ENCODE measurements around the gene PALM.
"Not testable (repeated sequence)": the region's sequence is repeated elsewhere in the genome, so short reads cannot be mapped to it uniquely, and the experiment has no call there.

Gene PALM

DNA sequence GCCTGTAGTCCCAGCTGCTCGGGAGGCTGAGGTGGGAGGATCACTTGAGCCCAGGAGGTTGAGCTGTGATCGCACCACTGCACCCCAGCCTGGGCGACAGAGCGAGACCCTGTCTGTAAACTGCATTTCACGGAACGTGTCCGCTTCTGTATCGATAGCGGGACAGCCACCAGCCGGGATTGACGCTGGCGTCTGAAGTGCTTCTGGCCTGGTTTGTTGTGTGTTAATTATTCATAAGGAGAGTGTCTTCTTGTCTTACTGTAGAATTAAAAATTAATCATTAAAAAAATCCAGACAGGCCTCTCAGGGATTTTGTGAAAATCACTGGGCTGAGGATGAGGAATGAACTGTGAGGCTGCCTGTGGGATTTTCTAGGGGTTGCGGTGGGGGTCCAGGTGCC is 26.0 kb downstream of the PALM start:
- DNase-seq = no peak

DNA sequence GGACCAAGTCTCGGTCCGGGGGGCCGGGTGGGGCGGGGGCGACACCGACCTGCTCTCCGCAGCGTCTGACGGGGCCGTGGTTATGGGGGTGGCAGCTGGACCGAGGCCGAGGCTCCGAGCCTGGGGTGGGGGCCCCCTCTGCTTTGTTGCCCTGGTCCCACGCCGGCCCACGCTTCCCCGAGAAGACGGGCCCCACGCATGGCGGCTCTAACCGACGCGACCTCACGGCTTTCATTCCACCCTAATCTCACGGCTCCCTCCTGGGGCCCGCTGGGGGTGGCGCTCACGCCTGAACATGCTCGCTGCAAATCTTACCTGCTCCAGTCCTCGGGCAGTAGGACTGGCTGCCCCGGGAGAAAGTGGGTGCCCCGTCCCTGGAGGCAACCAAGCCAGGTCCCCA is 27.4 kb downstream of the PALM start:
- DNase-seq = no peak

DNA sequence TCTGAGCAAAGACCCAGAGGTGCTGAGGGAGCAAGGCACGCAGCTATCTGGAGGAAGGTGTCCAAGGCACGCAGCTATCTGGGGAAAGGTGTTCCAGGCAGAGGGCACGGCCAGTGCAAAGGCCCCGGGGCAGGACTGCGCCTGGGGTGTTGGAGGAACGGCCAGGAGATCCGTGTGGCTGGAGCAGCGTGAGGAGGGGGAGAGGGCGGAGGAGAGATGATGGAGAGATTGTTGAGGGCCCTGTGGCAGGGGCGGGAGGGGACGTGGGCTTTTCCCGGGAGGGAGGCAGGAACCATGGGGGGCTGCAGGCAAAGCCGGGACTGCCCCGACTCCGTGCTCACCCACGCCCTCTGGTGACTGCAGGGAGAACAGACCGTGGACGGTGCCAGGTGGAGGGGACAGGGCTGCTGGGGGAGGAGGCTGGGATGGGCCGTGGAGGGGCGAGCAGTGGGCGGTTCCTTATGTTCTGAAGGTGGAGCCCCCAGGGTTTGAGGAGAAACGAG is 28.9 kb downstream of the PALM start:
- peak; percentile 24 for DNase-seq

- DNase-seq = no peak
These were observed 29.9 kb downstream of the PALM start for GRCh38 chr19:738509-739128.

DNA sequence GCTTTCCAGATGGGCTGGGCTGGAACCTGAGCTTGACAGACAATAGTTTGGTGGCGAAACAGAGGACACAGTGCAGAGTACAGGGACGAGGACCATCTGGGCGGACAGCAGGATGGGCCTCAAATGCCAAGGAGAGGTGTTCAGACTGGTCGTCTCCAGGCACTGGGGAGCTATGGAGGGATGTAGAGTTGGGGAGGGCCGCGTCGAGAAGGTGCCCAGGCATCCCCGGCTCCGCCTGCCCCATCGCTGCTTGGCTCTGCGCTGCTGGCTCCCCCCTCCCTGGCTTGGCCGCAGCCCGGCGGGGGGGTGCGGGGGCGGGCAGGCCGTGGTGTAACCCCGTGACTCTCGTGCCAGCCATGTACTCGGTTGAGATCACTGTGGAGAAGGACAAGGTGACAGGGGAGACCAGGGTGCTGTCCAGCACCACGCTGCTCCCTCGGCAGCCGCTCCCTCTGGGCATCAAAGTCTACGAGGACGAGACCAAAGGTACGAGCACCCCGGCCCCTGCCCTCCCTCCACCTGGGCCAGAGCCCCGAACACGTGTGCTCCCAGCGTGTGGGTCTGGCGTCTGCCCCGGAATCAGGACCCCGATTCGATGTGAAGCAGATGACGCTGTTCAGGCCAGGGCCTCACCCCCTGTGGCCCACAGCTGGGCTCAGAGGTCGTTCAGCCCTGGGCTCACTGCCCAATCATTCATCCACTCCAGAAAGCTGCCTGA is 31.4 kb downstream of the PALM start:
- DNase-seq = no peak

DNA sequence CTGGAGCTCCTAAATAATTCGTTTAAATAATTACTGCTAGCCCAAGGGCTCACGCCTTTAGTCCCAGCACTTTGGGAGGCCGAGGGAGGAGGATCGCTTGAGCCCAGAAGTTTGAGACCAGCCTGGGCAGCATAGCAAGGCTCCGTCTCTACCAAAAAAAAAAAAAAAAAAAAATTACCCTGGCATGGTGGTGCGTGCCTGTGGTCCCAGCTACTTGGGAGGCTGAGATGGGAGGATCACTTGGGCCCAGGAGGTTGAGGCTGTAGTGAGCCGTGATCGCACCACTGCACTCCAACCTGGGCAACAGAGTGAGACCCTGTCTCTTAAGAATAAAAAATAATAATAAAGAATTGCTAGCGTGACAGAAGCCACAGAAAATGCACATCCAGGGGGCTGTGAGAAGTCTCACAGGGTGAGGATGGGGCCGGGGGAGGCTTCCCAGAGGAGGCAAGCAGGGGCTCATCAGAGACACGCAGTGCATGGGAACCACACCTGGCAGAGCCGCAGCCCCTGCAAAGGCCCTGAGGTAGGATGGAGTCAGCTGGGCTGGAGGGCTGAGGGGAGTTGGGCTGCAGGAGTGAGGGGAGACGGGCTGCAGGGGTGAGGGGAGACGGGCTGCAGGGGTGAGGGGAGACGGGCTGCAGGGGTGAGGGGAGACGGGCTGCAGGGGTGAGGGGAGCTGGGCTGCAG is 32.2 kb downstream of the PALM start:
- not testable (repeated sequence) for DNase-seq

DNA sequence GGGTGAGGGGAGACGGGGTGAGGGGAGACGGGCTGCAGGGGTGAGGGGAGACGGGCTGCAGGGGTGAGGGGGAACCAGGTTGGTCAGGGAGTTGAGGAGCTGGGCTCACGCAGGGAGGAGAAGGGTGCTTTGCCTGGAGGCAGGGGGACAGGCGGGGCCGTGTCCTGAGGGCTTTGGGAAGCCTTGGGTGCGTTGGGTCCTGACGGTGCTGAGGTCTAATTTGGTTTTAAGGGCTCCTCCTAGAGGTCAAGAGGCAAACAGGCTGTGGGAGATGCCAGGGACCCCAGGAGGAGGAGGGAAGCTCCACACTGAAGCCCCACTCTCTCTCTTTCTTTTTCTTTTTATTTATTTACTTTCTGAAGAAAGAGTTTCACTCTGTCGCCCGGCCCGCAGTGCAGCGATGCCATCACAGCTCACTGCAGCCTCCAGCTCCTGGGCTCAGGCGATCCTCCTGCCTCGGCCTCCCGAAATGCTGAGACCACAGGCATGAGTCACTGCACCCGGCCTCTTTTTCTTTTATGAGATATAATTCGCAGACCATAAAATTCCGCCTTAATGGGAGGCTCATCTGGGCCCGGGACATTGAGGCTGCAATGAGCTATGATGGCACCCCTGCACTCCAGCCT is 32.9 kb downstream of the PALM start:
- no peak for DNase-seq

DNA sequence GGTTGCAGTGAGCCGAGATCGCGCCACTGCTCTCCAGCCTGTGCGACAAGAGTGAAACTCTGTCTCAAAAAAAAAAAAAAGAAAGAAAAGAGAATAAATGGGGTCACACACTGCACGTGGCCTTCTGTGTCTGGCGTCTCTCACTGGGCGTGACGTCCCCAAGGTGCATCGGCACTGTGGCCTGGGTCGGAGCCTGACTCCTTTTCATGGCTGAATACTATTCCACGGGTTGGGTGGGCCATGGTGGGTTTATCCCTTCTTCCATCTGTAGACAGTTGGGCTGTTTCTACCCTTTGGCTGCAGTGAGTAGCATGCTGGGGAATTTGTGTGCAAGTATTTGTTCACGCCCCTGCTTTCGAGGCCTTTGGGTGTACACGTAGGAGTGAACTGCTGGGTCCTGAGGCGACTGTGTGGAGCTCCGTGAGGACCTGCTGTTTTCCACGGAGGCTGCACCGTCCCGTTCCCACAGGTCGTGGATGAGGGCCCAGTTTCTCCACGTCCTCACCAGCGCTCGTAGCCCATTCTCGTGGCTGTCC is 33.9 kb downstream of the PALM start:
- no peak for DNase-seq

- DNase-seq = peak; percentile 52
These were observed 34.5 kb downstream of the PALM start for GRCh38 chr19:743168-743687.

DNA sequence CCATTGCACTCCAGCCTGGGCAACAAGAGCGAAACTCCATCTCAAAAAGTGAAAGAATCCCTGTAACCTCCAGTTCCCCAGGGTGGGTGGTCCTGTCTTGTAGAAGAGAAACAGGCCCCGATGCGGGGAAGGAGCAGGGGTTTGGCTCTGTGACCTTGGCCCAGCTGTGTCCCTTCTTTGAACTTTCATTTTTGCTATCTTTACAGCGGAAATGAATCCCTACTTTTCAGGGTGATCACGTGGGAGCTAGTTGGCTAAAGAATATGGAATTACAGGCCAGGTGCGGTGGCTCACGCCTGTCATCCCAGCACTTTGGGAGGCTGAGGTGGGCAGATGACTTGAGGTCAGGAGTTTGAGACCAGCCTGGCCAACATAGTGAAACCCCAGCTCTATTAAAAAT is 36.4 kb downstream of the PALM start:
- not testable (repeated sequence) for DNase-seq

GRCh38 chr19:746208-746819 is 37.6 kb downstream of the PALM start:
- DNase-seq = no peak

GRCh38 chr19:746956-747355 is 38.2 kb downstream of the PALM start:
- no peak for DNase-seq

DNA sequence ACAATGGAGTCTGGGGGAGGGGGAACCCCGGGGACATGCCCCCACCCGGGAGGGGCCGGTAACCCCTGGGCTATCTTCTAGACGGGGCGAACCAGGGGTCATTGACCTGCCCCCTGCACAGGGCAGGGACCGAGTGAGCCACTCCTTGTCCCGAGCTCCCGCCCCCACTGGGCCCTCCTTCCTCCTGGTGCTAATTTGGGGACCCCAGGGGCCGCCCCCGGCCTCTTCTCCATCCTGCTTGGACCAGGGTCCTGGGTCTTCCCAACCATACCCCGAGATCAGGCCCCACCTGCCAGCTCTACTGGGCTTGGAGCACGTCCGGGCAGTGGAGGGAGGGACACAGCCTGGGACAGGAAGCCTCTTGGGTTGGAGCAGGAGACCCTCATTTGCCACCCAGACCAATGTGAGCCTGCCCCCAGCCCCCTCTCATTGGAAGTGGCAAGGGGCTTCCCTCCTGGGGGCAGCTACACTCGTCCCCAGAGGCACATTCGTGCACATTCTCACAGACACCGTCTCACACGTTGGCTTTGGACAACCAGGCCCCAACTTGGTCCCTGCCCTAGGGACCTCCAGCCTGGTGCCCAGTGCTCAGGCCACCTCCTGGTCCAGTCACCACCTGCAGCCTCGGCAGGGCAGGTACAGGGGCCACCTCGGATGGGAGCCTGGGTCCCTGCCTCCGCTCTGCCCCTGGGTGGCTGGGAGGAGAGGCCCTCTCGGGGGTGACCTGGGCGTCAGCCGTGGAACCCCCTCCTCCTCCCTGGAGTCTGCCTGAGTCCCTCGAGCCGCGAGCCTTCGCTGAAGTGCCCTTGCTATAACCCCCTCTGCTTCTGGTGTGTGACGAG is 38.9 kb downstream of the PALM start:
- no peak for DNase-seq

DNA sequence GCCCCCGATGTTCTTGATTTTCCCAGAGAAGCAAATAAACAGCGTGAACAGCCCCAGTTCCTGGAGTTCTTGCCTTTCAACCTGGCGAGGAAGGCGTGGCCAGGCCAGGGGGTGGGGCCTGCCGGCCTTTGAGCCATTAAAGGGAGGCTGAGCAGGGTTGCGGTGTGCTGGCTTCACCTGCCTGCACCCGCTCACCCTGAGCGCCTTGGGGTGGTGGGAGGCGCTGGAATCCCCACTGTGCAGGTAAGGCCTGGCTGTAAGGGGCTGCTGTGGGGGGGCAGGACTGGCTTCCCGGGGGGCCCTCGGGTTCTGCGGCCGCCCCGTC is 39.5 kb downstream of the PALM start:
- DNase-seq = no peak

GRCh38 chr19:749811-750210 is 41.1 kb downstream of the PALM start:
- no peak for DNase-seq

DNA sequence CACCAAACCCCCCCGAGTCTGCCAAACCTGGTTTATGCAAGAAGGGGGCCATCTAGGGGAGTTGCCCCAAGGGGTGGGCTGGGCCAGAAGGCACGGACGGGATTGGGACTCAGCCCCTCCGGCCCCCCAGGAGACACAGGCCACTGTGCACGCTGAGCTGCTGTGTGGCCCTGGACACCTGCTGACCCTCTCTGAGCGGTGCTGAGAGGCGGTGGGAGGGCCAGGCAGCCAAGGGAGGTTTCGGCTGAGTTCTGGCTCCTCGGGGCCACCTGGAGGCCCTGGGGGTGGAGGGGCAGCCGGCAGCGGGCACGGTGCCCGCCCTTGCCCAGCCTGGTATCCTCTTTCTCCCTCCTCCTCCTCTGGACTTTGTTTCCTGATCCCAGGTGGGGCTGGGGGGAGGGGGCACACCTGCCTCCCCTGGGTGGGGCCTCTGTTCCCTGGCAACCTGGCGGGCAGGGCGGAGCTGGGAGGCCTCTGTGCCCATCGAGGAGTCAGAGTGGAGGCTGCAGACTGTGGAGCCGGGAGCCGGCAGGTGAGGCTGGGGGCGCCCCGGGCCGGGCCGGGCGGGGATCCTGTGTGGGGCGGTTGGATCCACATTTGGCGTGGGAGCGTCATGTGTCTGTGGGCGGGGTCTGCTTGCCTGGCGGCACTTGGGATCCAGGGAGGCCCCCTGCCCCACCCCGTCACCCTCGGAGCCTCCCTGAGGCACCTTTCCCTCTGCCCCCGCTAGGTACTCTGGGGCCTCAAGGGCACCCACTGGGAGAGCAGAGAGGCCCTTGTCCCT is 42.1 kb downstream of the PALM start, which contains the start of gene MISP:
TSS of gene MISP (plus strand) at position 473 of the 784 bp plus-strand sequence. CDS start 5,835 bp downstream, outside the sequence.
- peak; percentile 90 for DNase-seq

DNA sequence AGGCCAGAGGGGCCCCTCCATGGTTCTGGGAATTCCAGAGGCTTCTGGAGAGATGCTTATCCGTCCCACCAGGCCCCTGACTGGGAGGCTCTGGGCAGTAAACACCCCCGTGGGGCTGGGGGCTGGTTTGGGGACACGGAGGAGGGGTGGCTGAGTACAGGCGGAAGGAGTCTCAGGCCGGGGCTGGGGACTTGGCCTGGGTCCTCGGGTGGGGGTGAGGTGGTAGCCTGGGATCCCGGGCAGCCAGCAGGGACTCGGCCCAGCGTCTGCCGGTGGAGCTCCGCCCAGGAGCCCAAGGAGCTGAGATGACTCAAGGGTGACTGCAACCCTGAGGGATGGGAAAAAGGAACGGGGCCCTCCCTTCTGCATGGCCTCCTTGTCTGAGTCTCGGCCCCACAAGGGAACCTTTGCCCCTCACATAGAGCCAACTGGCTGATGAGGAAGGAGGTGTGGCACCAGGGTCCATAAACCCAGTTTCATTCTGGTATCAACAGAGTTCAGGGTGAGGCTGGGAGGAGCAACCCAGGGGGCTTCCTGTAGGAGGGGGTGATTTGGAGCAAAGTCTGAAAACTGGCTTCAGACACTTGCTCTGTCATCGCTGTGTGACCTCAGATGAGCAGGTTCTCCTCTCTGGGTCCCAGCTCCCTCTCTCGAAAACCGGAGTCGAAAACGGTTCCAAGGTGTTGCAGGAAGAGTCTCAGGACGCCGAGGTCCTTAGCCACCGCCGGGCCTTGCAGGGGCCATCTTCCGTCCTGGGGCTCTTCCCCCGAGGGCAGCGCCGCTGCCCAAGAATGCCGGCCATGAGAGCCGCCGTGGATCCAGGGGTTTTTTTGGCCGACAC is 43.0 kb downstream of the PALM start:
- no peak for DNase-seq

DNA sequence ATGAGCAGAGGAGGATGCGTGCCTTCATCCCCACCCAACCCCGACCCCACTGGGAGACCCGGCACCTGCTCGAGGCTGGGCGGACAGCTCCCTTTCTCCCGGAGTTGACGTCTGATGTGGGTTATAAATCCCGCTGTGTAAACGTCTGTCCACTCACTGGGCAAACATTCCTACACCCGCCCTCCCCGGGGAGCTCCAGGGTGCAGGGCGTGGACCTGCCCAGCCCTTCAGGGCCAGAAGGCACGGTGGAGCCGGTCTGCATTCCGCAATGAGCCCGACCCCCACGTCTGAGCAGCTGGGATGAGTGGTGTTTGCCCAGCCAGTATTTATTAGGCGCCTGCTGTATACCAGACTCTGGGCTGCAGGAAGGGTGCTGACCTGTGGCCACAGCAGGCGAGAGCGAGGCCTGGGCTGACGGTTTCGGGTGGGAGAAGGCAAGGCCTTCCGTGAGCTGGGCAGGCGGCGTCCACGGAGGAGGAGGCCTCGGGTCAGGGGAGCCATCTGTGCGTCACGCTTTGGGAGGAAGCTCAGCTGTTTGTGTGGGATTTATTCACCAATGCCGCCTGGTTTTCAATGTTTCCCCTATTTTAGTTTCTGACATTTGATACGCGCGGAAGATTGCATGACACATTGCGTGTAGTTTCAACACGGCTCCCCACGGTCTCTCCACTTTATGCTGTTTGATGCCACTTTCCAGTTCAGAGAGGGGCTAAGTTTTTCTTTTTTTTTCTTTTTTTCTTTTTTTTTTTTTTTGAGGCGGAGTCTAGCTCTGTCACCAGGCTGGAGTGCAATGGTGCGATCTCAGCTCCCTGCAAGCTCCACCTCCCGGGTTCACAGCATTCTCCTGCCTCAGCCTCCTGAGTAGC is 44.1 kb downstream of the PALM start:
- peak; percentile 46 for DNase-seq

GRCh38 chr19:754530-754929 is 45.8 kb downstream of the PALM start:
- DNase-seq = no peak
